NCI-H146 treated with DMSO at 0.1 percent for 48 hours (cell line): ENCODE results near the gene EHD2.

ENCODE experiments used
- DNase-seq: peaks from one replicate; lab custom pipeline; 2025; ENCODE audit not compliant: unreplicated experiment; lab: John Stamatoyannopoulos, UW

EHD2 gene

GRCh38 chr19:47691090-47691489 is 22.1 kb upstream of the EHD2 start:
- DNase-seq, result no peak

DNA sequence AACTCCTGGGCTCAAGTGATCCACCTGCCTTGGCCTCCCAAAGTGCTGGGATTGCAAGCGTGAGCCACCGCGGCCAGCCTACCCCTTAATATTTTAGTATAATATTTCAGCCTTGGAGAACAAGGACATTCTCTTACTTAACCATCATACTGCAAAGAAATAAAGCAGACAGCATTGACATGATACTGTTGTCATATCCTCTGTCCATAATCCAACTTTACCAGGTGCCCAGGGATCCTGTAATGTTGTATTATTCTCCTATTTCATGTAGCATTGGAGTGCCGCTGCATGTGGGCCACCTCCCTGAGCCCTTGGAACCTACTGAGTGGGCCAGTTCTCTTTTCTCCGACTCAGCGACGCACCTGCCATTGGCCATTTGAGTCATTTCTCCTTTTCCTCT is 21.4 kb upstream of the EHD2 start:
- DNase-seq, result no peak

DNA sequence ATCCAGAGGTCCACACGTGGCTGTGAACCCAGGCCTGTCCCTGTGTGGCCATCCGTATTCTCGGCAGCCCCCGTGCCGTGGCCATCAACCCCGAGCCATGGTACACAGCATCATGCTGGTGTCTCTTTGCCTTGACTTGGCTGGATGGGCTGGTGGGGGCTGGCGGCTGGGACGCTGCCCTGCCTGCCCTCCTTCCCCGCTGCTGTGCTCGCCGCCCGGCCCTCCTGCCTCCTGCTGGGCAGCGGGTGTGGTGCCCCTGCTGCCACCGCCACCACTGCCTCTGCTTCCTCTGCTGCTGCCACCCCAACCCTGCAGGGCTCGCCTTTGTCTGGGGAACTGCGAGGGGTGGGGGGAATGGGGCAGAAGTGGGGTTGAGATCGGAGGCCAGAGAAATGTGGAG is 19.7 kb upstream of the EHD2 start:
- no peak for DNase-seq

DNA sequence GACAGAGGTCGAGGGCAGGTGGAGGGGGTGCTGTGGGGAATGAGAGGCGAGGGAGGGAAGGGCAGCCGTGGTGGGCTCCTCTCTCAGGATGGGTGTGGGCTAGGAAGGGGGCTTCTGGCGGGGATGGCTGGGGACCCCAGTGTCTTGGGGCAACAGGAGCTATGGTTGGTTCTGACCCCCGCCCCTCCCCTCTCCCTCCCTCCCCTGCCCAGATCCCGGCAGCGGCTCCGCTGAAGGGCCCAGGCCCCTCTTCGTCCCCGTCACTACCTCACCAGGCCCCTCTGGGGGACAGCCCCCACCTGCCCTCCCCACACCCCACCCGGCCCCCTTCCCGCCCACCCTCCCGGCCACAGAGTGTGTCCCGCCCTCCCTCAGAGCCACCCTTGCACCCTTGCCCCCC is 19.3 kb upstream of the EHD2 start:
- no peak for DNase-seq

- DNase-seq, result no peak
Measured at GRCh38 chr19:47694466-47695273, 18.6 kb upstream of the EHD2 start.

GRCh38 chr19:47695533-47696262 is 17.5 kb upstream of the EHD2 start:
- DNase-seq, result no peak

DNA sequence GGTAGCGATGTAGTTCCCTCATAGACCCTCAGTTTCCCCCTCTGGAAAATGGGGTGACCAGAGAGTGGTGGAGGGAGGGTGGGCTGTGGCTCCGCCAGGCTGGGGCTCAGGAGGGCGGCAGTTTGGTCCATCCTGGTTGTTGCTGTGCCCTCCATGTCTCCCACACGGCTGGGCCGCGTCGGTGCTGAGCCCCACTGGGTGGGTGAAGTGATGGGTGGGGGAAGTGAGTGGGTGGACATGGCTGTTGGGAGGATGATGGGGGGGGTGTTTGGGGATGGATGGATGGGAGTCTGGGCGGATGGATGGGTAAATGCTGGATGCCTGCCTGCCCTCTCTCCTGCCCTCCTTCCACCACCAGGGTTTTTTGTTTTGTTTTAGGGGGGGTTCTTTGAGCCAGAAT is 16.6 kb upstream of the EHD2 start:
- no peak for DNase-seq

DNA sequence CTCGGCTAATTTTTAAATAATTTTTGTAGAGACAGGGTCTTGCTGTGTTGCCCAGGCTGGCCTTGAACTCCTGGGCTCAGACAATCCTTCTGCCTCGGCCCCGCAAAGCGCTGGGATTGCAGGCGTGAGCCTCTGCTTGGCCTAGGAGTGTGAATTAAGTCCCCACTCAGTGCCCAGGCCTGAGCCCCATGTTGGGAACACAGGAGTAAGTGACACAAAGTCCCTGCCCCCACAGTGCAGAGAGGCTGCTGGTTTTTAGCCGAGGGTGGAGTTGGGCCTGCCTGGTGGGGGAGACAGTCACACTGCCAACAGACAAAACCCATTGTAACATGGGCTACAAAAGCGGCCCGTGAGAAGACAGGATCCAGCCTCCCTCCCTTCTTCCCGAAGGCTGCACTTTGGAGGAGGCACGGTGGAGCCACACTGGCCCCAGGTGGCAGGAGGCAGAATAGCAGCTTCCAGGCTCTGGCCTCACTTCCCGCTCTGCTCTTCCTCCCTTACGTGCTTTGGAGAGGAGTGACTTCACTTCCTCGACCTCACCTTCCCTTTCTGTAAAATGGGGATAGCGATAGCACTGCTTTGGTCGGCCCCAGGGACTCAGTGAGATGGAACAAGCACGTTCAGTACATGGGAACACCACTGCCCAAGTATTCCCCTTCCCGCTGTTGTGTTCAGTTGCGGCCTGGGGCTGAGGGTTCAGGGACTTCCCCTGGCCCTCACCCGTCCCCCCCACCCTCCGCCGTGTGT is 15.2 kb upstream of the EHD2 start:
- peak; percentile 41 for DNase-seq

DNA sequence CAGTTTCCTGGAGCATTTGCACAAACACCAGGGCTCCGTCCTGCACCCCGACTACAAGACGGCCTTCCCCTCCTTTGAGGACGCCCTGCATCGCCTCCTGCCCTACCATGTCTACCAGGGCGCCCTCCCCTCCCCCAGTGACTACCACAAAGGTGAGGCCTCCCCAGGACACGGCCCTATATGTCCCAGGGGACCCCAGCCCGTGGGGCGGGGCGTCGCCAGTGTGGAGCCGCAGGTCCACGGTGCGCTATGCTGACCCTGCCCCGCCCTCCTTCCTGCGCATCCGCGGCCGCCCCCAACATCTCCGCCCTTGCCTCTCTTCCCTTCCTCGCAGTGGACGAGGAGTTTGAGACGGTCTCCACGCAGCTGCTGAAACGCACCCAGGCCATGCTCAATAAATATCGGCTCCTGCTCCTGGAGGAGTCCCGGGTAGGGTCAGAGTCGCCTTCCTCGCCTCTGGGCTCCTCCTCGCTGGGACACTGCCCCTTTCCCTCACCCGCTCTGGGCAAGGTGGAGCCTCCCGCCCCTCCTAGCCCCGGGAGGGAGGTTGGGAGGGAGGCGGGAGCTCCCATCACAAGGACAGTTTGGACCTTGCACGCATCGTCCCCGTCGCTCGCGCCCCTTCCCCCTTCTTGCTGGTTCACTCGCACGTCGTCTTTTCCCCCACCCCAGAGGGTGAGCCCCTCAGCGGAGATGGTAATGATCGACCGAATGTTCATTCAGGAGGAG is 14.4 kb upstream of the EHD2 start:
- DNase-seq, result no peak

DNA sequence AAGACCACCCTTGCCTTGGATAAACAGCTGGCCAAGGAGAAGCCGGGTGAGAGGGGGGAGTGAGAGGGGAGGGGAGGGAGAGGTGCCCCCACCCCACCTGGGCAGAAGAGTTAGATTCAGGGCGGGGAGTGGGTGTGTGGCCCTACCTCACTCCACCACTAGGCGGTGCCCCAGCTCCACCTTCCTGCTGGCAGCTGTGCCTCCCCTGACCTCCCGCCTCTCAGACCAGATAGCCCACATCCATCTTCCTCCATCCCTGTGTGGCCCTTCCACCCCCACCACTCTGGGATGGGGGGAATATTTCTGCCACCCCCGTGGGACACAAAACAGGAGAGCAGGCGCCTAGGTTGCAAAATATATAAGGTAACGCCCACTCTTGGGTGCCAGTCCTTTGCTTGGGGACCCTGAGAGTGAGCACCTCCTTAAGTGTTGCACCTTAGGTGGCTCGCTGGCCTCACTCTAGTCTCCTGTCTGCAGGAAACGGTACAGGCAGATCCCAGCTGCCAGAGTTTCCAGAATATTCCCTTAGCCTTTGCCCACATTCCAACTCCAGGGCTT is 13.8 kb upstream of the EHD2 start:
- DNase-seq, result peak; percentile 46

DNA sequence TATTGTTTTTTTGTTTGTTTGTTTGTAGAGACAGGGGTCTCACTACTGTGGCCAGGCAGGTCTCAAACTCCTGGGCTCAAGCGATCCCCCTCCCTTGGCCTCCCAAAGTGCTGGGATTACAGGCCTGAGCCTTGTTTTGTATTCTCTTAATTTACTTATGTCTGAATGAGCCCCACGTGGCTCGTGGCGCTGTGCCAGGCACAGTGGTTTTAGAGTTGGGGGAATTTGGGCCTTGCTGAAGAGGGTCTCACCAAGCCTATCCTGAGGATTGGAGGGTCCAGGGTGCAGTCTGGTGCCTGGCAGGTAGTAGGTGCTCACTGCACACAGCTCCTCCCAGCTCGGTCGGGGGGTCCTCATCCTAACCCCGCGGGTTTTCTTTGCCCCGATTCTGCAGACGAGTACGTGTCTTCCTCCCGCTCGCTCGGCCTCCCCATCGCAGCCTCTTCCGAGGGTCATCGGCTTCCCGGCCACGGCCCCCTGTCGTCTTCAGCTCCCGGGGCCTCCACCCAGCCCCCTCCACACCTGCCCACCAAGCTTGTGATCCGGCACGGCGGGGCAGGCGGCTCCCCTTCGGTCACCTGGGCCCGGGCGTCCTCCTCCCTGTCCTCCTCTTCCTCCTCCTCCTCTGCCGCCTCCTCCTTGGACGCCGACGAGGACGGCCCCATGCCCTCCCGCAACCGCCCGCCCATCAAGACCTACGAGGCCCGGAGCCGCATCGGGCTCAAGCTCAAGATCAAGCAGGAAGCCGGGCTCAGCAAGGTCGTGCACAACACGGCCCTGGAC is 12.1 kb upstream of the EHD2 start:
- DNase-seq, result no peak

GRCh38 chr19:47701717-47702552 is 11.3 kb upstream of the EHD2 start:
- DNase-seq, result no peak

- DNase-seq, result no peak
Measured at GRCh38 chr19:47702671-47703070, 10.6 kb upstream of the EHD2 start.

- DNase-seq, result no peak
Measured at GRCh38 chr19:47703301-47703700, 9.9 kb upstream of the EHD2 start.

GRCh38 chr19:47704024-47704423 is 9.2 kb upstream of the EHD2 start:
- no peak for DNase-seq

- DNase-seq, result no peak
Measured at GRCh38 chr19:47704656-47705055, 8.6 kb upstream of the EHD2 start.

- peak; percentile 65 for DNase-seq
Measured at GRCh38 chr19:47707135-47707925, 5.9 kb upstream of the EHD2 start.

GRCh38 chr19:47711652-47712242 is 1.5 kb upstream of the EHD2 start:
- DNase-seq, result peak; percentile 33
